ENCODE results near the gene IGIP.

The IGIP gene

DNA sequence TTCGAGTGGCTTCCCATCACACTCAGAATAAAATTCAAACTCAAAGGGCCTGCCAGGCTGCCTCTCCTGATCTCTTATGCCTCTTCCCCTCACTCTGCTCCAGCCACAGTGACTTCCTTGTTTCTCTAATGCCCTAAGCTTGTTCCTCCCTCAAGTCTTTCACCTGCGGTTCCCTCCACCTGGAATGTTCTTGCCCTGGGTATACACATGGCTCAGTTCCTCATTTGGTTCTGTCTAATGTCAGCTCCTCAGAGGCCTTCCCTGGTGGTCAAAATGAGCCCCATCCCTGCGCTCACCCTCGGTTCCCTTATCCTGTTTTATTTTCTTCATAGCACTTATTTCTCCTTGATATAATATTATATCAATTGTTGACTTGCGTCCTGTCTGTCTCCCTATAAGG, 36.5 kb downstream of the IGIP start:
- H3K4me3 ChIP-seq (ENCODE audit: low read length) = no peak overlapping the region
- TF ChIP-seq CTCF (IDR thresholded peaks at IDR 0.05; ENCODE audit: insufficient read depth, low read depth, low read length, missing control alignments) = no peak
- DNase-seq (ENCODE audit: low read depth) = no peak

DNA sequence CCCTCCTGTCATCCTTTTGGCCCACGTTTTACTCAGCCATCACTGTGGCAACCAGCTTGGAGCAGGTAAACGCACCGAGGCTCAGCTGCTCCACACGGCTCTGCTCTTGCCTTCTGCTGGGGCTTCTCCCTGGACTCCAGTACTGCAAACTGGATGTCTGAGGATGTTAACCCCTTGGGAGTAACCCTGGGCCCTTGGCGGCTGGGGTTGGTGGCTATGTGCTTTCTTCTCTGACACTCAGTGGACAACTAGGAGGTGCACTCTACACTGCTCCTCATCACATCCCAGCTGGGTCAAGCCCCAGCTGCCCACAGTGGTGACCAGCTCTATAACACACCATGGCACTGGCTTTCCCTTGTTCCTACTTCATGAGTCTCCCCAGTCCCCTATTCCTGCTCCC, 37.0 kb downstream of the IGIP start:
- H3K4me3 ChIP-seq (ENCODE audit: low read length) = no peak overlapping the region
- TF ChIP-seq CTCF (IDR thresholded peaks at IDR 0.05; ENCODE audit: insufficient read depth, low read depth, low read length, missing control alignments) = no peak

GRCh38 chr5:140165101-140165922, 39.6 kb downstream of the IGIP start:
- H3K4me3 ChIP-seq (ENCODE audit: low read length) = no peak overlapping the region
- no peak for TF ChIP-seq CTCF (IDR thresholded peaks at IDR 0.05; ENCODE audit: insufficient read depth, low read depth, low read length, missing control alignments)
- DNase-seq (ENCODE audit: low read depth) = no peak

More for the DNA sequence above, 37.0 kb downstream of the IGIP start:
- no peak for DNase-seq (ENCODE audit: low read depth)

- DNase-seq (ENCODE audit: low read depth) = no peak
- H3K4me3 ChIP-seq (ENCODE audit: low read length) = no peak overlapping the region
- no peak for TF ChIP-seq CTCF (IDR thresholded peaks at IDR 0.05; ENCODE audit: insufficient read depth, low read depth, low read length, missing control alignments)
Measured at GRCh38 chr5:140165923-140166270, 40.2 kb downstream of the IGIP start.

- no peak for TF ChIP-seq CTCF (IDR thresholded peaks at IDR 0.05; ENCODE audit: insufficient read depth, low read depth, low read length, missing control alignments)
- no peak overlapping the region for H3K4me3 ChIP-seq (ENCODE audit: low read length)
- no peak for DNase-seq (ENCODE audit: low read depth)
Measured at GRCh38 chr5:140166911-140167310, 41.2 kb downstream of the IGIP start.

- TF ChIP-seq CTCF (IDR thresholded peaks at IDR 0.05; ENCODE audit: insufficient read depth, low read depth, low read length, missing control alignments) = no peak
- no peak for DNase-seq (ENCODE audit: low read depth)
- H3K4me3 ChIP-seq (ENCODE audit: low read length) = no peak overlapping the region
Measured at GRCh38 chr5:140168371-140168770, 42.6 kb downstream of the IGIP start.

DNA sequence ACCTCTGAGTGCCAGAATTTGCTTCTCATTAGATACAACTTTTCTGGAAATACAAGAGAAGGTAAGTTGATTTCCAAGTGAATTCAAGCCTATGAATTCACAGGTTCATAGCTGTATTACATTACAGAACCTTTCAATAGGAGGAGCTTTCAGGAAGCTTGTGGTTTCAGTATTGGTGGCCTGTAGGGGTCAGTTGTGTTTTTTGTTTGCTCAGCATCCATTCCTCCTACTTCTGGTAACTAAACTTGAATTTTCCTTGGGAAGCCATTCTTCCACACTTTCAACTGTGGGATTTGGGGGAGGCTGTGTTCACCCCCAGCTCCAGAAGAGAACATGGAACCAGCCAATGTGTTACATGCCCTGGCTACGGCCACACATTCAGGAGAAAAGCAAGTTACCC, 43.7 kb downstream of the IGIP start:
- DNase-seq (ENCODE audit: low read depth) = no peak
- TF ChIP-seq CTCF (IDR thresholded peaks at IDR 0.05; ENCODE audit: insufficient read depth, low read depth, low read length, missing control alignments) = no peak

More for the DNA sequence above, 43.7 kb downstream of the IGIP start:
- H3K4me3 ChIP-seq (ENCODE audit: low read length) = no peak overlapping the region
